HuH-7 (cell line): ENCODE data around the gene ALDH6A1.
"Not testable (repeated sequence)": the region's sequence is repeated elsewhere in the genome, so short reads cannot be mapped to it uniquely, and the experiment has no call there.

ENCODE experiments used
- DNase-seq: peaks from one replicate; pipeline ENCODE4 v3.0.0; 2011; ENCODE audit warnings: low spot score

Gene ALDH6A1

GRCh38 chr14:74084277-74085046, at the start of gene ALDH6A1, which contains the start of gene LIN52:
TSS of gene ALDH6A1 (minus strand) at chr14:74084453. CDS start at chr14:74084394, 59 bp downstream.
TSS of gene LIN52 (plus strand) at chr14:74084956. CDS start at chr14:74084975, 19 bp downstream.
- DNase-seq: peak; percentile 96

GRCh38 chr14:74127634-74128033, 43.4 kb upstream of the ALDH6A1 start:
- DNase-seq: no peak

- no peak for DNase-seq
Measured at GRCh38 chr14:74126315-74127013, 42.2 kb upstream of the ALDH6A1 start.

GRCh38 chr14:74125487-74125886, 41.2 kb upstream of the ALDH6A1 start:
- DNase-seq: not testable (repeated sequence)

GRCh38 chr14:74111395-74112216, 27.4 kb upstream of the ALDH6A1 start:
- DNase-seq: peak; percentile 36

- no peak for DNase-seq
Measured at GRCh38 chr14:74109369-74109768, 25.1 kb upstream of the ALDH6A1 start.

GRCh38 chr14:74105381-74105780, 21.1 kb upstream of the ALDH6A1 start:
- no peak for DNase-seq

- DNase-seq: no peak
Measured at GRCh38 chr14:74089251-74090020, 5.2 kb upstream of the ALDH6A1 start.

- no peak for DNase-seq
Measured at GRCh38 chr14:74085828-74086227, 1.6 kb upstream of the ALDH6A1 start.

- DNase-seq: no peak
Measured at GRCh38 chr14:74085047-74085637, 889 bp upstream of the ALDH6A1 start.

- no peak for DNase-seq
Measured at GRCh38 chr14:74083784-74084276, 423 bp downstream of the ALDH6A1 start.

GRCh38 chr14:74083161-74083560, 1.1 kb downstream of the ALDH6A1 start:
- no peak for DNase-seq

- DNase-seq: no peak
Measured at GRCh38 chr14:74081491-74081890, 2.8 kb downstream of the ALDH6A1 start.

- DNase-seq: no peak
Measured at GRCh38 chr14:74080820-74081460, 3.3 kb downstream of the ALDH6A1 start.

GRCh38 chr14:74077401-74077800, 6.9 kb downstream of the ALDH6A1 start:
- no peak for DNase-seq

- no peak for DNase-seq
Measured at GRCh38 chr14:74065746-74066575, 18.3 kb downstream of the ALDH6A1 start.

- no peak for DNase-seq
Measured at GRCh38 chr14:74064883-74065282, 19.4 kb downstream of the ALDH6A1 start.

GRCh38 chr14:74064426-74064825, 19.8 kb downstream of the ALDH6A1 start:
- DNase-seq: no peak

GRCh38 chr14:74062809-74063150, 21.5 kb downstream of the ALDH6A1 start:
- DNase-seq: no peak
